ENCODE results near the gene DMC1.

Gene DMC1

GRCh38 chr22:38567531-38568285 lies 2.3 kb downstream of the DMC1 start:
- no peak for DNase-seq (ENCODE audit: low read depth, low spot score)

- DNase-seq (ENCODE audit: low read depth, low spot score): no peak
Observed at GRCh38 chr22:38566726-38567504, 3.1 kb downstream of the DMC1 start.

- DNase-seq (ENCODE audit: low read depth, low spot score): no peak
Observed at GRCh38 chr22:38565441-38565840, 4.5 kb downstream of the DMC1 start.

GRCh38 chr22:38564669-38565068 lies 5.3 kb downstream of the DMC1 start:
- DNase-seq (ENCODE audit: low read depth, low spot score): no peak

- DNase-seq (ENCODE audit: low read depth, low spot score): peak; percentile 30
Observed at GRCh38 chr22:38554281-38554680, 15.7 kb downstream of the DMC1 start.

GRCh38 chr22:38549101-38549894 lies 20.7 kb downstream of the DMC1 start:
- no peak for DNase-seq (ENCODE audit: low read depth, low spot score)

- no peak for DNase-seq (ENCODE audit: low read depth, low spot score)
Observed at GRCh38 chr22:38540701-38541100, 29.3 kb downstream of the DMC1 start.

- DNase-seq (ENCODE audit: low read depth, low spot score): no peak
Observed at GRCh38 chr22:38531251-38531938, 38.6 kb downstream of the DMC1 start.

GRCh38 chr22:38524429-38524828 lies 45.6 kb downstream of the DMC1 start:
- DNase-seq (ENCODE audit: low read depth, low spot score): no peak

GRCh38 chr22:38523479-38523878 lies 46.5 kb downstream of the DMC1 start:
- no peak for DNase-seq (ENCODE audit: low read depth, low spot score)

- no peak for DNase-seq (ENCODE audit: low read depth, low spot score)
Observed at GRCh38 chr22:38523029-38523428, 47.0 kb downstream of the DMC1 start.

- DNase-seq (ENCODE audit: low read depth, low spot score): no peak
Observed at GRCh38 chr22:38519453-38520250, 50.3 kb downstream of the DMC1 start.

- no peak for DNase-seq (ENCODE audit: low read depth, low spot score)
Observed at GRCh38 chr22:38518620-38519019, 51.4 kb downstream of the DMC1 start.

- DNase-seq (ENCODE audit: low read depth, low spot score): no peak
Observed at GRCh38 chr22:38513063-38513462, 56.9 kb downstream of the DMC1 start.

- no peak for DNase-seq (ENCODE audit: low read depth, low spot score)
Observed at GRCh38 chr22:38510416-38510970, 59.5 kb downstream of the DMC1 start.

GRCh38 chr22:38506118-38506962 lies 63.6 kb downstream of the DMC1 start, which contains the start of gene DDX17:
Gene DDX17 (minus strand): TSS chr22:38506311.
- DNase-seq (ENCODE audit: low read depth, low spot score): peak; percentile 97

- no peak for DNase-seq (ENCODE audit: low read depth, low spot score)
Observed at GRCh38 chr22:38505541-38506117, 64.4 kb downstream of the DMC1 start.

- DNase-seq (ENCODE audit: low read depth, low spot score): no peak
Observed at GRCh38 chr22:38504731-38505540, 65.0 kb downstream of the DMC1 start.

Data from brain pericyte (primary cell).